ENCODE results near the gene SERPINB12. TPM values are rescaled to one million over a fixed set of nuclear protein-coding genes. Genes with fewer than 3 reads are reported as not detected.
A peak's percentile ranks its signal among the peaks of the same experiment; 100 is the strongest.

Gene SERPINB12
- total and polyA plus RNA-seq, 5 experiments from 2014 or later = not detected

GRCh38 chr18:63523660-63524059 lies 18.5 kb upstream of the SERPINB12 start:
- H3K36me3 Mint-ChIP-seq = no peaks in the 10 kb centered on the region
- ATAC-seq (no peak), DNase-seq (no peak)
- peaks cover 0 to under 1% (median 0%) of the 10 kb centered on the region in 4 donors for H3K4me1 Mint-ChIP-seq
- POLR2A ChIA-PET = no interaction called here
- no peak overlapping the region for H3K4me3 Mint-ChIP-seq
- peak overlapping the region in 1 of 10 donors; percentile 6 for H3K27ac Mint-ChIP-seq
- peaks cover 0 to 5% (median 0%) of the 10 kb centered on the region in 9 donors for H3K9me3 Mint-ChIP-seq
- peaks cover 0 to 25% (median 7%) of the 10 kb centered on the region in 5 donors for H3K27me3 Mint-ChIP-seq

DNA sequence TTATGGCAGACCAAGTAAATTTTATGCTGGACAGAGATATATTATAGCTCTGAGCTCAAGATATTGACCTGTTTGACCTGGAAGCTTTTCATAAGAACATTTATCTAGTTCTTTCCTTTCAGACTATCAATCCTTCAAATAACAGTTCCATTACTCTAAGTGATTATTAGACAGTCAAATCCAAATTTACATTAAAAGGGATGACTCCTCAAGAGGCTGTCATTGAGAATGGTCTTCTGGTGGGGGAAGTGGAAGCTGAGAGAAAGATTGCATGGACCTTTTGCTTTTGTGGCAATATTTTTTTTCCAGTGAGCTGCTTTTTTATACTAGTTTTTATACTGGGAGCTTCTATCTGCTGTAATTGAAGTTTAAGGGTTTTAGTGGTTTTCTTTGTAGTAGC lies 14.9 kb upstream of the SERPINB12 start:
- no peak for ATAC-seq

DNA sequence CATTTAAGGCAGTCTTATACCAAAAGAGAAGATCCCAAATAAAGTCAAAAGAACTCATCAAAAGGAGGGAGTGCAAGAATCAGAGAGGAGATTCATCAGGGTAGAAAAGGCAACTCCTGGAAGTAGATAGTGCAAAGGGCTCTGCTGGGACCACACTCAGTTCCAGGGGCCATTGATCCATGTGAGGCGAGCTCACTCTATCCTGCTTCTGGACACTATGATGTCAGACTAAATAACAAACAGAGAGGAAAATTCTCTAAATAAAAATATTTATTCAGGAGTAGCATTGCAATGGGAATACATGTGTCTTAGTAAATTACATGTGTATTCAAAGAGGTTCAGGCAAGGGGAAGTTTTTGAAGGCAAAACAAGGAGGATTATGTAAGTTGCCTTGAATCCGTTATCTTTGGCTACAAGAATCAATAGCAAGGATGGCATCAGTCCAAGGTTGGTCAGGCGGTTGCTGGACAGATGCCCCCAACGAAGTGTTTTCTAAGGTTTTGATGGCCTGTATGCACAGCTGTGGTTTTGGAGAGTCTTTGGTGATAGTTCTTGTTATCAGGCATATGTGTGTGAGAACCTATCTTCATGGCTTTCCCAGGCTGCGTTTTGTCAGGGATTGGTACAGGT lies 13.2 kb upstream of the SERPINB12 start:
- Mint-ChIP-seq H3K27ac (no peak overlapping the region), H3K9me3 (peaks cover 0 to 5% (median 0%) of the 10 kb centered on the region in 9 donors), H3K27me3 (peaks cover 0 to 11% (median 3%) of the 10 kb centered on the region in 5 donors), H3K36me3 (no peaks in the 10 kb centered on the region), H3K4me1 (no peaks in the 10 kb centered on the region), H3K4me3 (no peak overlapping the region)
- POLR2A ChIA-PET = no interaction called here
- DNase-seq (no peak), ATAC-seq (no peak)

More for the DNA sequence above, 14.9 kb upstream of the SERPINB12 start:
- Mint-ChIP-seq H3K4me3 (no peak overlapping the region), H3K9me3 (peaks cover 0 to 5% (median 0%) of the 10 kb centered on the region in 9 donors), H3K36me3 (no peaks in the 10 kb centered on the region), H3K4me1 (no peaks in the 10 kb centered on the region), H3K27me3 (peaks cover 1 to 13% (median 7%) of the 10 kb centered on the region in 5 donors), H3K27ac (no peak overlapping the region)
- POLR2A ChIA-PET = no interaction called here
- DNase-seq = no peak

GRCh38 chr18:63532471-63532870 lies 9.7 kb upstream of the SERPINB12 start:
- Mint-ChIP-seq H3K27ac (no peak overlapping the region), H3K9me3 (peaks cover 0 to under 1% (median 0%) of the 10 kb centered on the region in 9 donors), H3K4me3 (no peak overlapping the region), H3K36me3 (no peaks in the 10 kb centered on the region), H3K27me3 (peaks cover 0 to 21% (median 11%) of the 10 kb centered on the region in 5 donors), H3K4me1 (no peaks in the 10 kb centered on the region)
- ATAC-seq = no peak
- DNase-seq = no peak
- POLR2A ChIA-PET = no interaction called here

DNA sequence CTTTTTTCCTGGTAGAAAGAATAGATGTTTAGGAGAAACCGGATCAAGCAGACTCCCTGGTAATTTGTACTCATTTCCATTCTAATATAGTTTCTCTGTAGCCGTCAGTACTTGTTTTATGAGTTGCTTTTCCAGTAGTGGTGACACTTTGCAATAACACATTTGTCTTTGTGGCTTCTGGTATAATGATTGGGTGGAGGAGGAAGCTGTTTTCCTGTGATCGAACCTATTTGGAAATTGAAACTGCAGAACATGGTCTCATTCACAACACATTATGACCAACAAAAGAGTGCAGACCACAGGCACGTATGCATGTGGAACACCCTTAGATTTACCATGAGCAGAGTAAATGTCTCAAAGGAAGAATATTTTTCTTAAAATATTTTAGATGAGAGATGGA lies 7.6 kb upstream of the SERPINB12 start:
- POLR2A ChIA-PET = no interaction called here
- ATAC-seq (no peak), DNase-seq (no peak)
- H3K27me3 Mint-ChIP-seq = peaks cover 8 to 22% (median 16%) of the 10 kb centered on the region in 5 donors
- no peaks in the 10 kb centered on the region for H3K9me3 Mint-ChIP-seq
- H3K4me1 Mint-ChIP-seq = no peaks in the 10 kb centered on the region
- H3K36me3 Mint-ChIP-seq = no peaks in the 10 kb centered on the region
- H3K27ac Mint-ChIP-seq = no peak overlapping the region
- H3K4me3 Mint-ChIP-seq = no peak overlapping the region

DNA sequence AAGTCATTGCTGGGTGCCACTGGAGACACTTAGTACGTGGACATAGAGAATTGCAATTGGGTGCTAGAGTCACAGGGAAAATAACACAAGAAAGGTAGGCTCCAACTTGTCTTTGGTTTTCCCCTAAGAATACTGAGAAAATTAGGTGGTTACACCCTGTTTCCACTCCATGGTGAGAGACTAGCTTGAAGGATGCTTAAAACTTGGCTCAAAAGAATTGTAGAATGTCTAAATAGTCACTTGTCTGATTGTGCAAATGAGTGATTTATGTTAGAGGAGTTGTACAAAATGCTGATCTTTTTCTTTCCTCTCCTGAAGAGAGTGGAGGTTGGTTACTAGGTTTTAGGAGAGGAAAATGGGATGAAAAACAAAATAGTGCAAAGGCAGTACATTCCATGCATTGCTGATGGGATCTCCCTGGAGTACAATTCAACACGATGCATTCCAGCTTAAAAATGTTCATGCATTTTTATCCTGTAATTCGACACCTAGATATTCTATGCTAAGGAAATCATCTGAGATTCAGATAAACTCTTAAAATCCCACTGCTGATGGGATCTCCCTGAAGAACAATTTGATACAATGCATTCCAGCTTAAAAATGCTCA lies 2.2 kb upstream of the SERPINB12 start:
- POLR2A ChIA-PET = no interaction called here
- Mint-ChIP-seq H3K4me1 (no peaks in the 10 kb centered on the region), H3K4me3 (no peak overlapping the region), H3K27ac (no peak overlapping the region), H3K9me3 (no peaks in the 10 kb centered on the region), H3K36me3 (no peaks in the 10 kb centered on the region), H3K27me3 (peaks cover 10 to 34% (median 21%) of the 10 kb centered on the region in 5 donors)
- DNase-seq (no peak), ATAC-seq (no peak)

GRCh38 chr18:63544017-63544416 lies 1.8 kb downstream of the SERPINB12 start:
- DNase-seq (no peak), ATAC-seq (no peak)
- Mint-ChIP-seq H3K27ac (no peak overlapping the region), H3K27me3 (peaks cover 11 to 38% (median 17%) of the 10 kb centered on the region in 5 donors), H3K9me3 (no peaks in the 10 kb centered on the region), H3K4me3 (no peak overlapping the region), H3K36me3 (no peaks in the 10 kb centered on the region), H3K4me1 (no peaks in the 10 kb centered on the region)
- POLR2A ChIA-PET = no interaction called here

DNA sequence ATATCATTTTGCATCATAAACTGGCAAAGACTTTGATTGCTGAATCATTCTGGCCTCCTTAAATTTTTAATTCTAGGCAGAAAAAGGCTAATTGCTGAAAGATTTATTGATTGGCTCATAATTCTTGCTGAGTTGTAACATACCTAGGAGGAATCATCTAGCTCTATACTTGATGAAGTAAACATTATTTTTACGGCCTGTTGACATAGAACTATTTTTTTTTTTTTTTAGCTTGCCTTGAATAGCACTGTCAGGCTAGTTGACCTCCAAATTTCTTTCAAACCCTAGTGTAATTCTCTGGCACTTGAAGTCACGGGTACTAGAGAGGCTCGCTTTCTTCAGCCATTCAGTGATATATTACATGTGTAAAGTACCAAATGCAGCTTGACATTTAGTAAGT lies 2.8 kb downstream of the SERPINB12 start:
- POLR2A ChIA-PET = interaction anchor here (0.6 kb wide), 1 partner anchor 403 kb away, joined by 3 read pairs; no protein-coding TSS in a partner anchor
- Mint-ChIP-seq H3K27me3 (peaks cover 6 to 32% (median 15%) of the 10 kb centered on the region in 5 donors), H3K36me3 (no peaks in the 10 kb centered on the region), H3K4me3 (no peak overlapping the region), H3K9me3 (no peaks in the 10 kb centered on the region), H3K27ac (no peak overlapping the region), H3K4me1 (no peaks in the 10 kb centered on the region)
- DNase-seq = no peak
- no peak for ATAC-seq

GRCh38 chr18:63550068-63550467 lies 7.9 kb downstream of the SERPINB12 start:
- no peak overlapping the region for H3K27ac Mint-ChIP-seq
- peaks cover 7 to 25% (median 9%) of the 10 kb centered on the region in 5 donors for H3K27me3 Mint-ChIP-seq
- H3K4me1 Mint-ChIP-seq = no peaks in the 10 kb centered on the region
- ATAC-seq (no peak), DNase-seq (no peak)
- no peak overlapping the region for H3K4me3 Mint-ChIP-seq
- POLR2A ChIA-PET = no interaction called here
- H3K36me3 Mint-ChIP-seq = no peaks in the 10 kb centered on the region
- H3K9me3 Mint-ChIP-seq = no peaks in the 10 kb centered on the region

- Mint-ChIP-seq H3K4me3 (no peak overlapping the region), H3K36me3 (no peaks in the 10 kb centered on the region), H3K9me3 (no peaks in the 10 kb centered on the region), H3K4me1 (no peaks in the 10 kb centered on the region), H3K27me3 (peaks cover 3 to 21% (median 7%) of the 10 kb centered on the region in 5 donors), H3K27ac (no peak overlapping the region)
- DNase-seq (no peak), ATAC-seq (no peak)
- POLR2A ChIA-PET = no interaction called here
Measured at GRCh38 chr18:63551769-63552168, 9.6 kb downstream of the SERPINB12 start.

DNA sequence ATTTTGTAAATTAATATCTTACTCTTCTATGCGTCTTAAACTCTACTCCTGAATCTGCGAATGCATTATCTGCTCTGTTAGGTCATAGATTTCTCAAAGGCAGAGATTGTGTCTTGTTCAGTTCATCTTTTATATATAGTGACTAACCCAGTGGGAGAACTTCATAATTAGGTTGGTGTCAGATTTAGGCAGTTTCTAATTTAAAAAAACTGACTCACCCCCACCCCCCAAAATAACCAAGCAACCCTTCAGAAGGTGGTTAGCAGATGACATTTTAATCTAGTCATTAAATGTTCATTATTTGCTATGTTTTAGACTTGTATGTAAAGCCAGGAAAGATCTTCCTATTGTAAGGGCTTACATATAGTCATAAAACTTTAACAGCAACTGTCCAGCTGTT lies 10.4 kb downstream of the SERPINB12 start:
- POLR2A ChIA-PET = no interaction called here
- Mint-ChIP-seq H3K4me3 (no peak overlapping the region), H3K27ac (no peak overlapping the region), H3K27me3 (peaks cover 3 to 15% (median 5%) of the 10 kb centered on the region in 5 donors), H3K36me3 (no peaks in the 10 kb centered on the region), H3K9me3 (no peaks in the 10 kb centered on the region), H3K4me1 (no peaks in the 10 kb centered on the region)
- ATAC-seq (no peak), DNase-seq (no peak)

- DNase-seq (no peak), ATAC-seq (no peak)
- H3K4me1 Mint-ChIP-seq = no peaks in the 10 kb centered on the region
- H3K36me3 Mint-ChIP-seq = no peaks in the 10 kb centered on the region
- POLR2A ChIA-PET = no interaction called here
- H3K27ac Mint-ChIP-seq = no peak overlapping the region
- peaks cover 0 to 10% (median 5%) of the 10 kb centered on the region in 5 donors for H3K27me3 Mint-ChIP-seq
- H3K4me3 Mint-ChIP-seq = no peak overlapping the region
- no peaks in the 10 kb centered on the region for H3K9me3 Mint-ChIP-seq
Measured at GRCh38 chr18:63553081-63553480, 10.9 kb downstream of the SERPINB12 start.

DNA sequence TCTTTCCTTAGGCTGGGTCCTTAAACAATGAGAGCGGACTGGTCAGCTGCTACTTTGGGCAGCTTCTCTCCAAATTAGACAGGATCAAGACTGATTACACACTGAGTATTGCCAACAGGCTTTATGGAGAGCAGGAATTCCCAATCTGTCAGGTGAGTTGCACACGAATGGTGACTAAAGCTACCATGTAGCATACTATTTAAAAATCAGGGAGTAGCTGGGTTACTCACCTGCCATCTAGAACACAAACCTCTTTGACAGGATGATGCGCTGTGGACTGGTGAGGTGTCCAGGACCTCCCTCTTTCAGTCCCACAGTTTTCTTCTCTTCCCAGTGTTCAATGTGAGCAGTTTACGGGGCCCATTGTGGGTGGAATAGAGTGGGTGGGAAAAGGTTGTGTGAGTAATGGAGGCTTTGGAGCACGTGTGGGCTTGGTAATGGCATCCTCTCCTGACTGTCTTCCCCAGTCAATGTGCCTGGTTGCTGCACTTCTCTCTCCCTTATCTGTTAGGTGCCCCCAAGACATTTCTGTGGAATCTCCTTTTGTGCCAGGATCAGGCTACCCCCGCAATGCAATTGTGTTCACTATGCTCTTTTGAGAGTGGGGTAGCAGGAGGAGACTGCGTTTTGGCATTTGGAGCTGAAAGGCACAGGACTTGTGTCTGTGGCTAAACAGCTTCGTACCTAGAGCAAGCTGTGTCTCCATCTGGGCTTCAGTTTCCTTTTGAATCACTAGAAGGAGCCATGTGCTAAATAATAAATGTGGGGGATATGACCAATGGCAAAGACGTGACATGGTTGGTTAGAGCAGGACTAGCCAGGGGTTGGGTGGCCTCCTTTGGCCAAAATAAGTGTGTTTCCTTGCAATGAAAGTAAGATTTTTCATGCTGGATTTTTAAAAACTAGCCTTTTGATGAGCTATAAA lies 17.7 kb downstream of the SERPINB12 start:
- DNase-seq (no peak), ATAC-seq (no peak)
- Mint-ChIP-seq H3K27ac (no peak overlapping the region), H3K9me3 (no peaks in the 10 kb centered on the region), H3K4me1 (no peaks in the 10 kb centered on the region), H3K27me3 (peaks cover 8 to 18% (median 13%) of the 10 kb centered on the region in 5 donors), H3K4me3 (no peak overlapping the region), H3K36me3 (no peaks in the 10 kb centered on the region)
- POLR2A ChIA-PET = no interaction called here
